ENCODE results near the gene KCNMB2.

DNA sequence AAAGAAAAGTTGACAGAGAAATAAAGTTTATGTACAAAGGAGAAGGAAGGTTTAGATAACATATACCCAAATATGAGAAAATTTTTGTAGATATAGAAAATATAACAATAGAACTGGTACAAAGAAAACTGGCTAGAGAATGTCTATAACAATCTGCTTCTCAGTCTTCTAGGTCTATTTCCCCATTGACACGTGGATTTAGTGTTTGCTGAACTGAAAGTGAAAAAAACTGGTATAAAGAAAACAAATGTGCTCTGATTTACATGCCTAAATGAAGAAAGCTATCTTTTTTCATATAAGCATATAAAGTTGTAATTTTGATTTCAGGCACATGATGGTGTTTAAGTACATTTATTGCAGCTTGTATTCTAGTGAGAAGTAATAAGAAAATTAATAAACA is 9.8 kb downstream of the KCNMB2 start:
- TF ChIP-seq, protein P1, sequence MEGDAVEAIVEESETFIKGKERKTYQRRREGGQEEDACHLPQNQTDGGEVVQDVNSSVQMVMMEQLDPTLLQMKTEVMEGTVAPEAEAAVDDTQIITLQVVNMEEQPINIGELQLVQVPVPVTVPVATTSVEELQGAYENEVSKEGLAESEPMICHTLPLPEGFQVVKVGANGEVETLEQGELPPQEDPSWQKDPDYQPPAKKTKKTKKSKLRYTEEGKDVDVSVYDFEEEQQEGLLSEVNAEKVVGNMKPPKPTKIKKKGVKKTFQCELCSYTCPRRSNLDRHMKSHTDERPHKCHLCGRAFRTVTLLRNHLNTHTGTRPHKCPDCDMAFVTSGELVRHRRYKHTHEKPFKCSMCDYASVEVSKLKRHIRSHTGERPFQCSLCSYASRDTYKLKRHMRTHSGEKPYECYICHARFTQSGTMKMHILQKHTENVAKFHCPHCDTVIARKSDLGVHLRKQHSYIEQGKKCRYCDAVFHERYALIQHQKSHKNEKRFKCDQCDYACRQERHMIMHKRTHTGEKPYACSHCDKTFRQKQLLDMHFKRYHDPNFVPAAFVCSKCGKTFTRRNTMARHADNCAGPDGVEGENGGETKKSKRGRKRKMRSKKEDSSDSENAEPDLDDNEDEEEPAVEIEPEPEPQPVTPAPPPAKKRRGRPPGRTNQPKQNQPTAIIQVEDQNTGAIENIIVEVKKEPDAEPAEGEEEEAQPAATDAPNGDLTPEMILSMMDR (optimal IDR thresholded peaks at IDR 0.05 in 1 of 3, IDR thresholded peaks at IDR 0.05 in 1 of 3, conservative IDR thresholded peaks at IDR 0.05 in 1 of 3; ENCODE audit: extremely low read depth in 1 of 3, insufficient read depth in 2 of 3, low read length in 3 of 3): no peak
- TF ChIP-seq EZH2 (IDR thresholded peaks at IDR 0.05; ENCODE audit: low read length): no peak

Data from keratinocyte (primary cell).